ENCODE measurements around the gene PPM1L.

PPM1L gene

DNA sequence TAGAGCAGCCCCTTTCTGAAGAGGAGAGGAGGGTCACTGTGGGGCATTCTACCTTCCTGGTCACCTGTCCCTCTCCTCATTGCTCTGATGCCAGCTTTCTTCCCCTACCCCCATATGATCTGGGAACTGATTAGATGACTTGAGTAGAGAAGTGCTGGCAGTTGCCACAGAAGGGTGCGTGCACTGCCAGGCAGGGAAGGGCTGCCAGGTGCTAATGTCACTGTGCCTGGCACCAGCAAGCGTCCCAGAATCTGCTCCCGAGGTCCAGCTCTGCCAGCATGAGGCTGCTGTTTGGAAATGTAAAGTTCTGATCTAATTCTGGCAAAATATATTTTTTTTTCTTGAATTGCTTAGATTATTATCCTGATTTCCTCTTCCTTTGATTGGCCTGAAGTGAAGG, 52.8 kb downstream of the PPM1L start:
- DNase-seq (ENCODE audit: low spot score), result no peak

DNA sequence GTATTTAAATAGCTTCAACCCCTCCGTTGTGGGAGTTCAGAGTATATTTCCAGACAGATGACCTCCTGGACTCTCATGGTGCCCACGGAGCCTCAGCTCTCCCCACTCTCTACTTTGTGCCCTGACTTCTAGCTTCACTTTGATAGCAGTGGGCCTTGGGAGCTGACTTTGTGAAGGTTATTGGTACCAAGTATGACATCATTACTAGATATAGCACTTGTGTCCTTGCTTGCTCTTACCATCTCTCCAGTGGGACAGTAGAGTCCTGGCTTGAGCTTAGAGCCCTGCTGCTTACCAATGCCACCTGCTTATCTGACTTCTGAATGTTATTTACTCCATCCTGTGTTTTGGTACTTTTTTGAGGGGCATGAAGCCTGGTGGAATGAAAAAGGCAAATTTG, 53.4 kb downstream of the PPM1L start:
- DNase-seq (ENCODE audit: low spot score), result no peak

DNA sequence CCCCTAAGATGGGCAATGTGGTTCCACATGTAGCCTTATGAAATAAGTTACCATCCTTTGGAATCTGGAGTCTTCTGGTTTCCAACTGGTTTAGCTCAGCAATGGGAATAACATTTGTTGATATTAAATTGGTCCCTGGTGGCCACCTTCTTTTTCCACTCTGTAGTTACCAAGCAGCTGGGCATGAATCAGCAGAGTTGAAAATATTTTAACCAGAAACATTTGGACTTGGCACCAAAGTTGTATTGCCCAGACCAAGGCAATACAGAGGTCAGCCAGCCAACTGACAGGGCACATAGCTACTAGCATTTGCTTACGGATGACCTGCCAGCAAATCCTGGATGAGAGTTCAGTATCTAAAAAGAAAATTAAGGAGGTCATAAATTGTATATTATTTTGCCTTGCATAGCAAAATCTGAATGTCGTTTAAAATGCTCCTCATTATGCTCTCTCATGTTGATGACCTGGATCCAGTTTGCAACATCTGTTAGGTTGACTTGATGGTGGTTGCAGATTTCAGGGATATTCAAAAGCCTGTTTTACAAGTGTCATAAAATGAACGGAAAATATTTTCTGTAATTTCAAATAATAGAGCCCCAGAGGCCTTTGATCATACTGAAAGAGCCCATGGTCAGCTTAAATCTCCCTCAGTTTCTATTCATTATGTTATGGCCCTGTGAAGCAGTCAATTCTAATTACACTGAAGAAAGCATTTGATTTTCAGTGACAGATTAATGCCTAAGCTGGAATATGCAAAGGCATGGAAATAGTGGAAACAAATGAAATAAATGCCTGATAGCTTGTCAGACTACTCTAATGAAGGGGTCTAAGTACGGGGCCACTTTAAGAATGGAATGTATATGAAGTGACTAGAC, 54.6 kb downstream of the PPM1L start:
- DNase-seq (ENCODE audit: low spot score), result no peak

DNA sequence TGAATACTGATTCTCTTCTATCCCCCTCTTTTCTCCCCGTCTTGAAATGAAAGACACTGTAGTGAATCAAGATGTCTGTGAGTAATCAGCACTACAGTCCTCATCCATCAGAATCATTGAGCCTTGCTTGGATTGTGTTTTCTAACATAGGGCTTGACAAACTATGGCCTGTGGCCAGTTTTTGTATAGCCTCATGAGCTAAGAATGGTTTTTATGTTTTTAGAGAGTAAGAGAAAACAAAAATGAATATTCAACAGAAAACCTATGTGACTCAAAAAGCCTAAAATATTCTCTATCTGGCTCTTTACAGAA, 55.2 kb downstream of the PPM1L start:
- DNase-seq (ENCODE audit: low spot score), result no peak

DNA sequence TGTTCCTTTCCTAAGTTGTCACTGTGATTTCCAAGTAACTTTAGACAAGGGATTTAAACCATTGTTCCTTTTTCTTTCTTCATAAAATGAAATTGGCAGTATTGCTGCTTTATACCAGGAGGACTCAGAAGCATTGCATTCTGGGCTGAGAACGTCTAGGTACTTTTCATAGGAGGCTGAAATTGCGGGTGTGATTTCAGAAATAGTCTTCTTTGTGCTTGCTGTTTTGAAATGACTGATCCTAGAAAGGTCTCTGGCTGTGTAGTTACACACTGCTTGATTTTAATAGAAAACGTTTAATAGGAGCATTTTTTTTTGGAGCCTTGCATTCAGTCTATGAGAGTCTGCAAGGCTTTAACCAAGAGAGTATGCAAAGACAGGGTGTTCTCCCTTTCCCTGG, 56.3 kb downstream of the PPM1L start:
- DNase-seq (ENCODE audit: low spot score), result no peak

DNA sequence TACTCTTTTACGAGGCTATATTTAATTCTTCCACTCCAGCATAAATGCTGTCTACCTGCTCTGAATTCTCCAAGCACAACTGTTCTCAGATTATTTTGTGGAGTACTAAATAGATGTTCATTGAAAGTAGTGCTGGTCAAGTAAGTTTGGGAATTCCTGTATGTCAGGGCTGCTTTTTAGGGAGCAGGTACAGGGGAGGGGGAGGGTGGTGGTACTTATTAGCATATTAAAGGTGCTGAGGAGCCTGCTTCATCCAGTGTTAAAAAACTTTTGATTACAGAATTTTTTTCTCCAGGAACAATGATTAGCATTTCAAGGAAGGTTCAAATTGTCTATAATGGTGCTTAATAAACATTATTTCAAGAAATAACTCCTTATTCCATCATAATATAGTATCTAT, 59.2 kb downstream of the PPM1L start:
- DNase-seq (ENCODE audit: low spot score), result no peak

DNA sequence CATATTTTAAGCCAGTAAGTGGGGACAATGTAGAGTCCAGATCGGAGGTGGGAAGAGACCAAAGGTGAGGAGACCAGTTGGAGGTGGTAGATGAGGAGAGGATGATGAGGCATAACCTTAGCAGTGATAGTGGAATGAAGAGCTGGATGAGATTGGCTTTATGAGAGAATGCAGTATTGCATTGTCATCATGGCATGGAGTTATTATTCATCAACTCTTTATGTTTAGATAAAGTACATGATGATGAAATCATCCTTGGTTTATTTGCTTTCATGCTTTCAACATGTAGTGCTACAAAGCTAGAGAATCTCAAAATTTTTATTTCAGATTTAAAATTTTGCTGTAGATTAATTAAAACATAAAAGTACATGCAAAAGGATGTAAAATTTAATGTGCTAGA, 64.0 kb downstream of the PPM1L start:
- DNase-seq (ENCODE audit: low spot score), result no peak

DNA sequence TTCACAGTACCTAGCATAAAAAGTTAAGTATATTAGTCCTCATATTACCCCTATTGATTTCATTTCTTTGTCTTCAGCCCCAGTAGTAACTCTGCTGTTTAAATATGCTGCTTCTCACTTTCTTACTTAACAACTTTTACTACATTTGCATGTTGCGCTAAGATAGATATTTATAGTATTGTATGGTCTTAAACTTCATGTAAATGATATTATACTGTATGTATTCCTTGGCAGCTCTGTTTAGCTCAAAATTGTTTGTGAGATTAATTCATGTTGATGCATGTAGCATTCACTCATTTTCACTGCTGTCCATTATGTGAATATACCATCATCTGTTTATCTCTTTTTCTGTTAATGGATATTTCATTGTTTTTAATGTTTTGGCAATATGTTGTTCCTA, 64.4 kb downstream of the PPM1L start:
- DNase-seq (ENCODE audit: low spot score), result no peak

DNA sequence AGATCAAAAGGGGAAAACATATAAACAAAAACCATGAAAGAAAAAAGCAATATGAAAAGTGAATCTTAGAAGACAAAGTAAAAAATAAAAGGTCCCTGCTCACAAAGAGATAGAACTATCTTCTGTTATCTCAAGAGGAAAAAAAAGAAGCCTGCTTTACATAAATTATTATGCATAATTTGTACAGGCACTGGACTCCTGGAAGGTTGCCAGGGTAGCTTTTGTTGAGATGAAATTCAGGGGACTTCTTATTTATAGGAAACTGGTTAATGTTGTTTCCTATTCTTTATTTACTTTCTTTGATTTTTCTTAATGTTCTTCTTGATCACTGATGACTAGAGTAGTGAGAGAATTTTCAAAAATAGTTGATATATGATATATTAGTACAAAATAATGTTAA, 66.9 kb downstream of the PPM1L start:
- no peak for DNase-seq (ENCODE audit: low spot score)

DNA sequence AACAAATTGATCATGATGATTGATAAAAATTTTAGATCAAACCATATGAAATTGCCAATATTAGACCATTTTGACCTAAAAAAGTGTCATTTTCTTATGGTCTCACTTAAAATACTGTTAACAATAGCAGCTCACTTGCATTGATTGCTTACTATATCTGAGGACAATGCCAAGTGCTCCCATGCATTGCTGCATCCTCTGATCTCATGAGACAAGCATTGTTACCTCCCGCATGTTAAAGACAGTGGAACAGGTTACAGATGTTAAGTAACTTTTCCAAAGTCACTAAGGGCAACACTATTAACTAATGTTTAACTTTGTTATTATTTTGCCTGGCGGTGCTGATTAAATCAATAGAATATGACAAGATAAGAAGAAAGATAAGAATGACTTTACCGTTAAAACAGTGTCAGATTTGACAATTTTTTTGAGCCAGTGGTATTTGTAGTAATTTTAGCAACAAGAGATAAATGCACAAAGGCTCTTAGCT, 69.3 kb downstream of the PPM1L start:
- DNase-seq (ENCODE audit: low spot score), result no peak

DNA sequence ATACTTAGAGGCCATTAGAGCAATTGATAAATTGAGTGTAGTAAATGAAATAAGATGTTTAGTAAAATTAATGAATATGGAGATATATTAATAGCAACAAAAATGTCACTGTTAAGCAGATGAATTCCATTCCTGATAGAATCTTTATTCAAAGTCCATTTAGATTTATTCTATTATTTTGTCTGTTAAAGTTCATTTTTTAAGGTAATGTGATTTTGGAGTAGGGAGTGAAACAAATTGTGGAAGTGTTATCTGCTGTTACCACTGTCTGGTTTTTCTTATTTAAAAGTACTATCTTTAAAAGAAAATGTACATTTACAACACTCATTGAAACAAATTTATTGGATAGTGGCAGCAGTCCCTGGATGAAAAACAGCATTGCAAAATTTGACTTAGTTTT, 70.4 kb downstream of the PPM1L start:
- no peak for DNase-seq (ENCODE audit: low spot score)

DNA sequence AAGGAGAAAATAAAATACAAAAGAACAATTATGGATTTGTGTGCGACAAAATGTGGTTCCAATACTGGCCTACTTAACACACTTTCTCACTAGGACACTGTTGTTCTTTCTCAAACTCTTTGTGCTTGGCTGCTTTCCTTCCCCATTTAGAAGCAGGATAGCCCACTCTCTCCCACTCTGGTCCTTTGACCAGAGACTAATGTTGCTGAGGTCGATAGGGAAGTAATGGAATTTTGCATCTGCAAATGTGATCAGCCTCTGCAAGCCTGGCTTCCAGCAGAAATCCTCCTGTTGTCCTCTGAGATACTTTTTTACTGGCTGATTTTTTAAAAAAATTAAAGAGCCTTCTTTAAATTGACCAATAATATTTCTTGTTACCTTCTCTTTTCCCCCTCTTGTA, 71.0 kb downstream of the PPM1L start:
- DNase-seq (ENCODE audit: low spot score), result no peak

DNA sequence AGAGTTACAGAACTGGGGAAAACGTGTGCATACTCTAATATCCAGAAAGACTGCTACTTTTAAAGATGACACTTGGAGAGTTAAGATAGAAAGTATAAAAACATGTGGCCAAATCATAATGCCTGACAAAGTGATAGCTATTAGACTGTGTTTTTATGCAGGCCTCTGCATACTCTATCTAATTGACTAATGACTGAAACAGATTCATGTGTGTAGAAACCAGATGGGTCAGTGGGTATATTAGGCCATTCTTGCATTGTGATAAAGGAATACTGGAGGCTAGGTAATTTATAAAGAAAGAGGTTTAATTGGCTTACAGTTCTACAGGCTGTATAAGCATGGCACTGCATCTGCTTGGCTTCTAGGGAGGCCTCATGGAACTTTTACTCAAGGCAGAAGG, 71.5 kb downstream of the PPM1L start:
- no peak for DNase-seq (ENCODE audit: low spot score)

DNA sequence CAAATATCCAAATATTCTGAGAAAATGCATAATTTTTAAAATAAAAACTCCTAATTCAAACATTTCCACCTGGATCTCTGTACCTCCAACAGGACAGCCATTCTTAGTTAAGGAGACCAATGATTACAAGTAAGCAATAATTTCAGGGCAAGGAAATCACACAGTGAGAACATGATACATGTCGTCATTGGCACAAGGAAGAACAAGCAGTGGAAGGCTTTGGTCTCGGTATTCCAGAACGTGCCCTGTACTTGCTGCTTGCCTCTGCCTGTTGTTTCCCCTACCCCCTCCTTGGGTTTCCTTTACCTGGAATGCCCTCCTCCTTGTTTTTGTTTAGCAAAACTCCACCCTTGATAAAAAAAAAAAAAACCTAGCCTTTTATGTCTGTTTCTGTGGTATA, 72.8 kb downstream of the PPM1L start:
- no peak for DNase-seq (ENCODE audit: low spot score)

DNA sequence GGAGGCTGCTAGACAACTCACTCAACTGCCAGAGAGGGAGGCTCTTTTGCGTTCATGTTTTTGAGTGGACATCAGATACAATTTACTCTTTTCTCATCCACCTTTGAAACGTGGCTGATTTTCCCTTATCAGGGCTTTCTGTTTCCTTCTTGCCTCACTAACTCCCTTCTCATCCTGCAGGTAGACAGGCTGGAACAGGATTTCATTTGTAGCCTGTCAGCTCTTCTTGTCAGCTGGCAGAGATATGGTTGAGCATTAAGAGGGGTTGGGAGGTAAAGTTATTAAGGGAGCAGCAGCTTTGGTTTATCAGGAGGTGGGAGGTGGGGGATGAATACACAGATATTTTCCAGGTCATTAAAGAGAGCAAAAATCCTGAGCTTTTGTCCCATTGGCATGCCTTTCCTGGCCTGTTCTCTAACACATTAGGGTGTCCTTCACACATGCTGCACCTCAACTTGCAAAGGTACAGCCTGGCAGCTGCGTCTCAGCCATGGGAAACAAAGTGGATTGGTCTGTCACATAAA, 73.5 kb downstream of the PPM1L start:
- DNase-seq (ENCODE audit: low spot score), result no peak

DNA sequence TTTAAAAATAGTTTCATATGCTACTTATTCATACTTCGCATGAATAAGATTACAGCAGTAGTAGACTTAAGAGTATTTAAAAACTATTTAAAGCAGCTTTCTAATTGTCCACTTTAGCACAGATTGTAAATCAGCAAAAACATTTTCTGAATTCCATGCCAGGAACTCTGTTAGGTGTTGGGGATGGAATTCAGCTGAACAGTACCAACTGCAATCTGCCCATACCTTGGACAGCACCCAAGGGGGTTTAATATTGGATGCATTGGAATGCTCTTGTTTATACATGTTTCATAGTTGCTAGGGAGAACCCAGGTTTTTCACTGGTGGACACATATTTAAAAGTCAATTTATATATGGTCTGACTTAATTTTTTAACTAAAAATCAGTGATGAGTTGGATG, 74.8 kb downstream of the PPM1L start:
- DNase-seq (ENCODE audit: low spot score), result no peak

DNA sequence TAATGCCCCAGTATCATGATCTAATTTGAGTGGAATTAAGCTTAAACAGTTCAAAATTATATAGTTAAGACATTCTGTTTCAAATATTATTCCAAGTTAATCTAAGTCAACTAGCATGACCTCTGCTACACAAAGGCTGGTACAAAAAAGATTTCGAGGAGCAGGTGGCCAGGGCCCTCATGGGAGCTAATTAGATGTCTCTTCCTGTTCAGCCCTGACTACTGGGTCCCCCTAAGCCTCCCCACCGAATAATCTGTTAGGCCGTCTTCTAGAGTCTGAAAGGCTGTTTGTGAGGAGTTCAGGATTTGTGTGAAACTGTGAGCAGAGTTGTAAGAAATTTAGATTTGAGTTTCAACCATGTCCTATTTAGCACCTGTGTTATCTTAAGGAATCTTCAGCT, 75.4 kb downstream of the PPM1L start:
- no peak for DNase-seq (ENCODE audit: low spot score)

DNA sequence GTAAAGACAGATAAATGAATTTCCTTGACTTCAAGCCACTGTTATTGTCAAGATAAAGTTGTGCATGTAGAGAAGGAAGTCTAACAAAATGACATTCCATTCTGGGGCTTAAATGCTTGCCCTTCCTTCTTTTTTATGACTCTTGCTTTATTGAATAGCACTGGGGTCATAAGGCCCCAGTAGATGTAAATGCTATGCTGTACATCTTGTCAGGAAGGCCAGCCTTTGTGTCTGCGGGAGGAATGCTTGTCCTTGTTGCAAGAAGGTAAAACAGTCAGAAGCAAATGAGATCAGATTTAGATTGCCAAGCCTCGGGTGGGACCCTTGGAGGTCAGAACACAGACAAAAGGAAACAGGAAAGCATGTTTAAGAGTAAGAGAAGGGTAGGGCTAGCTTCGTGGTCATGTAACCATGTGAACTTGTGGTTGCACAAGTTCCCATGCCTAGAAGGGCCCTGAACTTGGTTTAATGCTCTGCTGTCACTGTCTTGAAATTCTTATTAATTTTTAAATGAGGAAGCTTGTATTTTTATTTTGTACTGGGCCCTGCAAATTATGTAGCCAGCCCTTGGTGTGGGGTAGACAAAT, 81.5 kb downstream of the PPM1L start:
- DNase-seq (ENCODE audit: low spot score), result no peak

DNA sequence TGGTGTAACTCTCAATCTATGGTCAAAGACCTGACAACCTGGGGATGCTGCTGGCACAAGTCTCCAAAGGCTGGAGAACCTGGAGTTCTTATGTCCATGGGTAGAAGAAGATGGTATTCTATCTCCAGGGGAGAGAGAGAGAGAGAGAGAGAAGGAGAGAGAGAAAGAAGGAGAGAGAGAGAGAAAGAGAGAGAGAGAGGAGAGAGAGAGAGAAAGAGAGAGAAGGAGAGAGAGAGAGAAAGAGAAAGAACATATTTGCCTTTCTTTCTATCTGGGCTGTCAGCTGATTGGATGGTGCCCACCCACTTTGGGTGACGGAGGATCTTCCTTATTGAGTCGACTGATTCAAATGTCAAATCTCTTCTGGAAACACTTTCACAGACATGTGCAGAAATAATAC, 84.6 kb downstream of the PPM1L start:
- DNase-seq (ENCODE audit: low spot score), result no peak

DNA sequence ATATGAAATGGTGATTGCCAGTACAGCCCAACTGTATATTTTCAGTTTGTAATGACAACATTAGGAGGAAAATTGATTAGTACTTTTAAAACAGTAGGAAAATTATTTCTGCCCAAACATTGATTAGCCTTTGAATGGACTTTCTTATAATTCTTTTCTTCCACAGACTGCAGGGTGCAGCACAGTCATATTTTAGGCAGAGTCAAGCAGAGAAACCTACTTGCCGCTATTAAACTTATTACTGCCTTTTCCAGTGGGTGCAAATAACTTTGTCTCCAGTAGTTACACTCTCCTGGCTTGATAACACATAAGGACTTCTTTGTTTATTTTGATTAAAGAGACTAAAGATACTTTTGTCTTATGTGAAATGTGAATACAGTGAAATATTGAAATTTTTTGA, 85.4 kb downstream of the PPM1L start:
- DNase-seq (ENCODE audit: low spot score), result peak; percentile 8

DNA sequence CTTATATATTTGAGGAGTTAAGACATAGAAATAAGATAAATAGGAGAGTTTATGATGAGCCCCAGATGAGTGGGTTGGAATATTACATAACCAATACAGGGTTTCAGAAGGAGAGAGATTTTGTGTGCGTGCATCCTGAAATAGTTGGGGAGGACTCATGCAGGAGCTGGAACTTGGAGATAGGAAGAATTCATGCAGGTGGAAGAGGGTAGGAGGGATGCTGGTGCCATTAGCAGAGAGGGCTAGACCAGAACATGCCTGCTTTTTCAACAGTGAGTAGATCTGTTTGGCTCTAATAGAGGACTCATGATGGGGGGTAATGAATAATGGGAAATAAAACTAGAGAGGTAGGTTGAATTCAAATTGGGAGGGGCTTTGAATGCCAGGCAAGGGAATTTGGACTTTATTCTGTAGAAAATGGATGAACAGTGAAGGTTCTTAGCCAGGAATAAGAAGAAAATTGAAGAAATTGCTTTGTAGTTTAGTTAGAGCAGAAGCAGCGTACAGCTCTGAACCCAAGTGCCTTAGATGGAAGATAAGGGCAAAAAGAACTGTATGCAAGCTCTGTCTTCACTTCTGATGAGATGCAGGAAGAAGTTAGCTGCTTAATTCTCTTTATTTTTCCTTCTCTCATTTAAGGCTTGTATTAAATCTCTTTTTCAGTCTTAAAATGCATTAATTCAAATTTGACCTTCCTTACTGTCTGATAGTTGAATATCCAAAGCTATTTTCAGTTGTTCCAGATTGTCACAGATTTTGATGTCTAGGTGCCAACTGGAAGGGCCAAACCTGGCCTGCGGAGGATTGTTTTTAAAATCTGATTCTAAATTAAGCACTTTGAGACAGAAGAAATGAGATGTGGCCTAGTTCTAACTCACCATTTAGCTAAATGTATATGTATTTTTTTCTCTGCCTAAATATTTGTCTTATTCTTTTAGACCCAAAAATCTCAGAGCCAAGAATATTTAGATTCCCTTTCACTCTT, 86.3 kb downstream of the PPM1L start:
- DNase-seq (ENCODE audit: low spot score), result no peak

DNA sequence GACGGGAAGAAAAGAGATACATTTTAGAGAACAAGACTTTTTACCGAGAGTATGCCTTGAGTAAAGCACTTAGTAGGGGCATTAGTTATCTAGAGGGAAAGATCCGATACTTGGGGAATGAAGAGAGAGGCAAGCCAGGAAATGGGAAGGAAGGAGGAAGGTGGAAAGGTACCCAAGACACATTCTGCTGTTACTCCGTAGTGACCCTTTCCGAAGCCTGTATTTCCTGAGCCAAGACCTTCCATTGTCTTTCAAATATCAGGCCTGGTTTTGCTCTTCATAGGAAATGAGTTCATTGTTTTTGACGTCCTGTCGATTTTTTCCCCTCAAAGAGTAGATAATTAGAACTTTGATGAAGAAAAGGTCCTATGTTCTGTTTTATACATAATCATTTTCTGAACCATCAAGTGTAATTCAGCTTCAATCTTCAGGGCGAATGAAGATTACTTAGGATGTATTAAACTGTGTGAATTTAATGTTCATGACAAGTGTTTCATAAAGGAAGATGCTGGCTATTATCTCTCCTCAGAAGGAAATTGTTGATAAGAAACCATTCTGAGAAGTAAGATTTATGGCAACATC, 95.7 kb downstream of the PPM1L start:
- DNase-seq (ENCODE audit: low spot score), result no peak

All from globus pallidus (tissue), 1 donor.